HepG2 (cell line): Measurements from ENCODE around the gene NOL8. TPM values are rescaled to one million over a fixed set of nuclear protein-coding genes. Genes with fewer than 3 reads are reported as not detected.

Experiments
- ATAC-seq: fragments of 200-7000 bp; cut with Tn5 transposase; 3 replicates; pipeline ENCODE4 v1.9.1; 2020; ENCODE audit warnings: mild to moderate bottlenecking, moderate library complexity
- BruUV-seq: library from RNA; stranded (reverse); fragments of 400-500 nt; replicated peaks from 2 replicates; lab custom pipeline; 2021; lab: Mats Ljungman, UMichigan
- CTCF ChIA-PET: fragments of 300-600 bp; formaldehyde crosslinking; extraction: SDS; loops from one replicate; lab custom pipeline; 2021; ENCODE audit warnings: low total read pairs, inconsistent platforms, low intra/inter-chr PET ratio; lab: Yijun Ruan, JAX
- POLR2A ChIA-PET: fragments of 350-600 bp; sonication (Branson Sonifier 250); formaldehyde crosslinking; loops from one replicate; lab custom pipeline; 2020; ENCODE audit warnings: antibody characterized with exemption, inconsistent platforms; lab: Yijun Ruan, JAX
- DNase-seq: peaks from one replicate; pipeline ENCODE4 v3.0.0-alpha.2; 2015; ENCODE audit warnings: low spot score
- FAIRE-seq: peaks from 3 replicates; lab custom pipeline; 2011; peaks lifted over from hg19 to GRCh38; lab: Jason Lieb, UNC
- H2AFZ ChIP-seq: one replicate; pipeline ENCODE4 v1.6.1; 2011; ENCODE audit warnings: low read length, inconsistent platforms
- H3K27ac ChIP-seq: fragments of 300-600 bp; 3 replicates; pipeline ENCODE4 v1.8.0; 2011; ENCODE audit warnings: mixed run types, mild to moderate bottlenecking, mixed read lengths, low read length, inconsistent platforms; ENCODE audit not compliant: insufficient read depth; ENCODE audit errors: extremely low read length
- H3K27me3 ChIP-seq, 2 experiments: fragments of 200-600 bp in 1 of 2; 2 replicates in 1 of 2; 3 replicates in 1 of 2; pipeline versions ENCODE4 v1.6.0 to v1.8.0; 2011; ENCODE audit warnings: low read length in 2 of 2, mild to moderate bottlenecking in 2 of 2, moderate library complexity in 2 of 2, inconsistent platforms in 1 of 2; ENCODE audit not compliant: insufficient read depth in 2 of 2, control insufficient read depth in 1 of 2
- H3K36me3 ChIP-seq, 2 experiments: fragments of 200-600 bp in 1 of 2; replicated peaks in 1 of 2; 2 replicates in 1 of 2; 3 replicates in 1 of 2; pipeline versions ENCODE4 v1.5.1 to v1.8.0; 2011; ENCODE audit warnings: low read length in 2 of 2, inconsistent platforms in 1 of 2; ENCODE audit not compliant: insufficient read depth in 2 of 2, control insufficient read depth in 1 of 2
- H3K4me1 ChIP-seq: 2 replicates; pipeline ENCODE4 v1.5.1; 2012; ENCODE audit warnings: low read length, inconsistent platforms; ENCODE audit not compliant: insufficient read depth
- H3K4me2 ChIP-seq: 2 replicates; pipeline ENCODE4 v1.6.0; 2011; ENCODE audit warnings: low read depth, low read length, inconsistent platforms
- H3K4me3 ChIP-seq, 3 experiments: fragments of 200-600 bp in 1 of 3; sonication (generic), shearing (Covaris generic) in 1 of 3; replicated peaks in 1 of 3; 2 replicates each; pipeline ENCODE4 v1.5.1; 2011 to 2016; ENCODE audit warnings: low read length in 3 of 3, inconsistent platforms in 2 of 3, low read depth in 2 of 3, mild to moderate bottlenecking in 2 of 3, control low read depth in 1 of 3, mixed read lengths in 1 of 3; ENCODE audit not compliant: insufficient read depth in 1 of 3
- H3K79me2 ChIP-seq: one replicate; pipeline ENCODE4 v1.6.1; 2011; ENCODE audit warnings: low read length, inconsistent platforms; ENCODE audit not compliant: insufficient read depth
- H3K9ac ChIP-seq: 2 replicates; pipeline ENCODE4 v1.6.0; 2011; ENCODE audit warnings: mild to moderate bottlenecking, low read depth, low read length, inconsistent platforms; ENCODE audit not compliant: insufficient read depth
- H3K9me3 ChIP-seq: 2 replicates; pipeline ENCODE4 v1.5.1; 2012; ENCODE audit warnings: mild to moderate bottlenecking, low read length
- H4K20me1 ChIP-seq: 2 replicates; pipeline ENCODE4 v1.6.0; 2011; ENCODE audit warnings: inconsistent platforms, mild to moderate bottlenecking, low read length, moderate library complexity; ENCODE audit not compliant: insufficient read depth
- JUND ChIP-seq: sonication (generic); formaldehyde crosslinking; IDR thresholded peaks from 2 replicates; pipeline ENCODE4 v1.8.0; 2022; ENCODE audit warnings: mild to moderate bottlenecking, missing genetic modification reagents
- KDM6A ChIP-seq: IDR thresholded peaks from 2 replicates; pipeline ENCODE4 v1.6.1; 2016; ENCODE audit warnings: low read depth
- MAFK ChIP-seq, 2 experiments: IDR thresholded peaks in 1 of 2; conservative IDR thresholded peaks in 1 of 2; 2 replicates each; pipeline ENCODE4 v1.6.1; 2011; ENCODE audit warnings: improper control_type of control experiment in 2 of 2, low read length in 2 of 2
- NCOA5 ChIP-seq: sonication (generic); formaldehyde crosslinking; IDR thresholded peaks from 2 replicates; pipeline ENCODE4 v1.4.0; 2020; ENCODE audit warnings: missing genetic modification reagents
- PRMT3 ChIP-seq: sonication (generic); formaldehyde crosslinking; IDR thresholded peaks from 2 replicates; pipeline ENCODE4 v1.8.1; 2022; ENCODE audit warnings: low read depth, mild to moderate bottlenecking, moderate library complexity, missing genetic modification reagents, borderline replicate concordance
- ZBED4 ChIP-seq: sonication (generic); formaldehyde crosslinking; IDR thresholded peaks from 2 replicates; pipeline ENCODE4 v1.4.0; 2020; ENCODE audit warnings: missing genetic modification reagents, borderline replicate concordance
- ZFP36 ChIP-seq: fragments of 150-350 bp; IDR thresholded peaks from 2 replicates; pipeline ENCODE4 v1.6.1; 2018; ENCODE audit warnings: borderline replicate concordance, low read length, low read depth; ENCODE audit not compliant: partially characterized antibody
- ZKSCAN1 ChIP-seq: fragments of 150-350 bp; IDR thresholded peaks from 2 replicates; pipeline ENCODE4 v1.6.1; 2014; ENCODE audit warnings: low read length
- ZMYM2 ChIP-seq: sonication (generic); formaldehyde crosslinking; IDR thresholded peaks from 2 replicates; pipeline ENCODE4 v1.8.0; 2022; ENCODE audit warnings: mild to moderate bottlenecking, missing genetic modification reagents
- ZNF274 ChIP-seq: sonication (generic); formaldehyde crosslinking; IDR thresholded peaks from 2 replicates; pipeline ENCODE4 v1.5.1; 2020; ENCODE audit warnings: mild to moderate bottlenecking, missing genetic modification reagents
- ZNF512B ChIP-seq: sonication (generic); formaldehyde crosslinking; IDR thresholded peaks from 2 replicates; pipeline ENCODE4 v1.5.1; 2020; ENCODE audit warnings: missing genetic modification reagents, mild to moderate bottlenecking, borderline replicate concordance
- ZNF839 ChIP-seq: sonication (generic); formaldehyde crosslinking; IDR thresholded peaks from 2 replicates; pipeline ENCODE4 v1.4.0; 2020; ENCODE audit warnings: missing genetic modification reagents, mild to moderate bottlenecking, borderline replicate concordance
- ZNF891 ChIP-seq: sonication (generic); formaldehyde crosslinking; IDR thresholded peaks from 2 replicates; pipeline ENCODE4 v1.5.0; 2020; ENCODE audit warnings: mild to moderate bottlenecking, missing genetic modification reagents
- WGBS: methylation state at CpG from one replicate; pipeline ENCODE4 v1.1.6; 2017; ENCODE audit warnings: low lambda C conversion rate; 5-methylcytosine and 5-hydroxymethylcytosine counted together
- in situ Hi-C: cut with HindIII; loops from 2 replicates; pipeline ENCODE4 v1.10.0; 2017; ENCODE audit warnings: low pct_unique_long_range_greater_than_20kb; ENCODE audit not compliant: extremely low pct_ligation_motif_present
- intact Hi-C: fragments of 100-400 bp; cut with micrococcal nuclease; formaldehyde crosslinking; loops from one replicate; pipeline ENCODE4 v1.10.0; 2022; ENCODE audit not compliant: unreplicated experiment
- polyA plus RNA-seq, 8 experiments: library from polyadenylated mRNA; depleted of rRNA in 3 of 8; stranded (reverse) in 7 of 8; unstranded in 1 of 8; fragments of >200 nt; fragmentation: Illumina TruSeq in 4 of 8; extraction: Trizol in 4 of 8; gene quantifications; 2 replicates each; pipeline versions ENCODE4 v1.2.1 to v1.2.3, GENCODE V29; 2011 to 2016; ENCODE audit warnings: low read depth in 4 of 8, missing spikeins in 1 of 8, mixed read lengths in 1 of 8; ENCODE audit not compliant: insufficient read depth in 1 of 8
- total RNA-seq, 5 experiments: library from RNA; depleted of rRNA; stranded (reverse); fragments of >200 nt; fragmentation: Illumina TruSeq; extraction: Trizol; gene quantifications; 2 replicates each; pipeline ENCODE4 v1.2.3, GENCODE V29; 2016; ENCODE audit warnings: low read depth in 1 of 5

Gene NOL8
- total and polyA plus RNA-seq, 2 of the 13 experiments (the other 11 are each of a cell fraction or from before 2014, with no cell fraction given), result 12.8 to 36.3 TPM

GRCh38 chr9:92350740-92351133 lies 25.6 kb upstream of the NOL8 start (continued):
- no peak for TF ChIP-seq ZBED4
- TF ChIP-seq PRMT3 (CRISPR knock-in tag), result no peak
- no peak for TF ChIP-seq ZNF274 (CRISPR knock-in tag)
- TF ChIP-seq KDM6A (CRISPR knock-in tag), result no peak
- TF ChIP-seq NCOA5 (CRISPR knock-in tag), result no peak

- Histone ChIP-seq H3K79me2 (no peaks in the 10 kb centered on the region), H3K9ac (no peak overlapping the region), H3K4me3 (no peak overlapping the region)
- CTCF ChIA-PET, result no interaction called here
- POLR2A ChIA-PET, result no interaction called here
- no peak for TF ChIP-seq ZKSCAN1
- TF ChIP-seq ZFP36, result no peak
- no peak for TF ChIP-seq ZMYM2 (CRISPR knock-in tag)
- TF ChIP-seq ZNF839, result no peak
- TF ChIP-seq ZNF891, result no peak
- TF ChIP-seq MAFK (conservative IDR thresholded peaks at IDR 0.05 in 1 of 2, IDR thresholded peaks at IDR 0.05 in 1 of 2; ENCODE audit: low read length in 2 of 2), result peak in 1 of 2 experiments; percentile 16; a peak in 1 of 4 replicates
- no peak for TF ChIP-seq ZNF512B (CRISPR knock-in tag)
- no peak for TF ChIP-seq JUND (CRISPR knock-in tag)
- TF ChIP-seq, all 625 proteins: peak for 1
- no peaks in the 10 kb centered on the region for H4K20me1 ChIP-seq
- H2AFZ ChIP-seq, result no peak overlapping the region
- FAIRE-seq (no peak), ATAC-seq (no peak), DNase-seq (no peak)
- H3K4me2 ChIP-seq, result no peak overlapping the region
- H3K27me3 ChIP-seq, result no peaks in the 10 kb centered on the region
- H3K4me1 ChIP-seq, result no peaks in the 10 kb centered on the region
- intact Hi-C loops (loop anchor here (10.0 kb wide), 1 partner anchor 305 kb away; no protein-coding TSS in a partner anchor), in situ Hi-C loops (no loop called here)
- H3K27ac ChIP-seq, result no peak overlapping the region
- BruUV-seq, result no TSS peak
- WGBS, result 87% methylated on average over 7 of the region's 7 CpGs
- 0 out of 2 replicates have a peak, but pooled peaks cover under 1% of the 10 kb centered on the region for H3K9me3 ChIP-seq
- no peaks in the 10 kb centered on the region for H3K36me3 ChIP-seq
These were observed 24.9 kb upstream of the NOL8 start for GRCh38 chr9:92349771-92350739.
